HG02642 (cell line): ENCODE measurements around the gene HYPK.

Experiments used
- ATAC-seq: cut with Tn5 transposase; IDR thresholded peaks from one replicate; pipeline ENCODE4 v1.9.1; 2021; ENCODE audit warnings: mild to moderate bottlenecking; ENCODE audit not compliant: unreplicated experiment, poor library complexity

HYPK gene, protein sequence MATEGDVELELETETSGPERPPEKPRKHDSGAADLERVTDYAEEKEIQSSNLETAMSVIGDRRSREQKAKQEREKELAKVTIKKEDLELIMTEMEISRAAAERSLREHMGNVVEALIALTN

DNA sequence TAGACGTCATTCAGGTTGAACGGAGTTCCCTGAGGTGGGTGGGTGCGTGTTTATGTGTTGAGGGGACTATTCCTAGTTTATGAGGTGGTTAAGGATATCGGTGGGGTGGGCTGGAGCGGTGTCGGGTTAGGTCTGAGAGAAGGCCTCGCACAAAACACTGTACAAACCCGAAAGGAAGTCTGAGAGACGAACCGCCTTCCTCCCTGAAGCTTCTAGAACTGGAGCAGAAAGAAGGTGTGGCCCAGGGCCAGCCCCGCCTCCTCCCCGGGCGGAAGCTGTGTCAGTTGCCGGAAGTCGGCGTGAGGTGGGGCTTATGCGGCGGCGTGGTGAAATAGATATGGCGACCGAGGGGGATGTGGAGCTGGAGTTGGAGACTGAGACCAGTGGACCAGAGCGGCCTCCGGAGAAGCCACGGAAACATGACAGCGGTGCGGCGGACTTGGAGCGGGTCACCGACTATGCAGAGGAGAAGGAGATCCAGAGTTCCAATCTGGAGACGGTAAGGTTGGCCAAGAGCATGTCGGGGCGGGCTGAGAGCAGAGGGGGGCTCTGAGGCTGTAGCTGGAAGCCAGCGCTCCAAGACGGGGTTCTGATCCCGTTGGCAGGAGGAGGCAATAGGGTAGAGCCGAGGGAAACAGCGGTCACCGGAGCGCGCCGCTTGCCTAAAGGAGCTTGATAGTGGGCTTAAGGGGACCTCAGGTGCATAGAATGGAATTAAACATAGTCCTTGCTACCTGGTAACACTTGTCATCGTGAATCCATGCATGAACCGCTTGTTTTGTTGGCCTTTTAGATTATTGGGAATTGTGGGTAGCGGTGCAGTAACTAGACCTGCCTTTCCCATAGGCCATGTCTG, at the start of gene HYPK:
Gene HYPK (plus strand): TSS at position 314 of the 856 bp plus-strand sequence. CDS start 24 bp downstream, at position 338.
- ATAC-seq, result peak; percentile 88

DNA sequence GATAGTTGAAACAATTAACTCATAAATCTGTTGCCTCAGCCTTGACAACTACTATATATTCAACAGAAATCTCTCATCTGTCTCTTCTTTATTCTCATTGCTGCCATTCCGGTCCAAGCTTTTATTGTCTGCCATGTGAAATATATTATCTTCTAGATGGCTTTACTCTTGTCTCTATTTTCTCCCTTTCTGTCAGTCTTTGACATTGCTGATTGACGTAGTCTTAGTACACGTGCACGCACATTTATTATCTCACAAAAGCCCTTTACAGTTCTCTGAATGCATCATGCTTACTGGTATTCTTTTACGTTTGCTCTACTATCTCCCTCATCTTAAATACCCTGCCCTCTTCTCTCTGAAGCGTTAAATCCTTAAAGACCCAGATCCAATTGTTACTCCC, 48.5 kb upstream of the HYPK start:
- ATAC-seq, result no peak

DNA sequence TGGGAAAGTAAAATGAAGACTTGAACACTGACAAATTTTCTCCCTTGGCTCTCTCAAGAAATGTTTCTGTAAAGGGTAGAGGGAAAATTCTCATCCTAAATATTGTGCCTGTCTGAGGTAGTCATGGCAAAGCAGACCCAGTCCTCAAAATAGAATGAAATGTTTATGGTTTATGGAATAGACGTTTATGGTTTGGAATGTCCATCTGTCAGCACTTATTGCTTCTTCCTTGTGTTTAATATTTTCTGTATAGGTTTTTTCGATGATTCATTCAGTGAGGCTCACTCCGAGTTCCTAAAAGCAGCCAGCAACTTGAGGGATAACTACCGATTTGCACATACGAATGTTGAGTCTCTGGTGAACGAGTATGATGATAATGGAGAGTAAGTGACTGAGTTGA, 37.6 kb upstream of the HYPK start:
- no peak for ATAC-seq

DNA sequence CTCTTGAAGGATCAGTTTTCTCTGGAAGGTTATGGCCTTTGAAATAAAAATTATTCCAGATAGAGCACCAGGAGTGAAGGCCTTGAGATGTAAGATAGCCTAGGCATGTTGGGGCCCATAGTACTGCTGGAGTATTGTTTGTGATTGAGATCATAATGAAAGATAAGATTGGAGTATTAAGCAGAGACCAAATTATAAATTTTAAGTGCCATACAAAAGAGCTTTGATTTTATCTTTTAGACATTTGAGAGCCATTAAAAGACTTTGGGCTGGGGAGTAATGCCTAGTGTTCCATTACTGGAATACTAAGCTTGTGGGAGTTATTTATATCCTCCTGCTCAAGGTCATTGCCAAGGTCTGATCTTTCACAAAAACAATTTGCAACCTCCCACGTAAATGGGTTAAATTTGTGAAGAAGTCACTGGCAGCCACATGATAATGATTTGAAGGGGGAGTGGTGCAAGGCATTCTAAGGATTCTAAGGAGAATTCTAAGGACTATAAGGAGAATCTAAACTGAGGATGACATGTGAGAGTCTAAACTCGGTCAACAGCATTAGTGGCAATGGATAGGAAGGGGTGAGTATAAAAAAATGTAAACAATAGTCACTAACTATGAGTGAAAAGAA, 36.5 kb upstream of the HYPK start:
- no peak for ATAC-seq

DNA sequence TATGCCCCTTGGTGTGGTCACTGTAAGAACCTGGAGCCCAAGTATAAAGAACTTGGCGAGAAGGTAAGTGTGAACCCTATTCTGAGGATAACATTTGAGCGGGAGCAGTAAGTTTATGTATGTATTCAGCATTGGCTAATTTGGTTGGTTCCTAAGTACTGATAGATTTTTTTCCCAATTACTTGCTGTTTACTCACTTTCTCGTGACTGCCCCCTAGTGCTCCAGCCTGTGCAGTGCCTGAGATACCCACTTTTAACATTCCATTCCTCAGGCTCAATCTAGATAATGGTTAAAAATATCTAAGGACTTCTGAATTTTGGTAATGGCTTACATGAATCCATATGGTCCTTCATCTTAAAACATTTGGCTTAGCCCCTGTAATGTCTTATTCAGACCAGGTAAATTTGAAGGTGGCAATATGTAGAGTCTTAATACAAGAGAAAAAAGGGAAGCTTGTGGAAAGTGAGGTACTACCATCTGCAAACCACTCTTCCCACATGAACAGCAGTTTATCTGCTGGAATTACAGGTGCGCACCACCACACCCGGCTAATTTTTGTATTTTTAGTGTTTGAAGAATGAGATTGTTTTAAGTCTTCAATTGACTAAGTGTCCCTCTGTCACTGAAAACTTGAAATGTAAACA, 30.7 kb upstream of the HYPK start:
- ATAC-seq, result no peak

DNA sequence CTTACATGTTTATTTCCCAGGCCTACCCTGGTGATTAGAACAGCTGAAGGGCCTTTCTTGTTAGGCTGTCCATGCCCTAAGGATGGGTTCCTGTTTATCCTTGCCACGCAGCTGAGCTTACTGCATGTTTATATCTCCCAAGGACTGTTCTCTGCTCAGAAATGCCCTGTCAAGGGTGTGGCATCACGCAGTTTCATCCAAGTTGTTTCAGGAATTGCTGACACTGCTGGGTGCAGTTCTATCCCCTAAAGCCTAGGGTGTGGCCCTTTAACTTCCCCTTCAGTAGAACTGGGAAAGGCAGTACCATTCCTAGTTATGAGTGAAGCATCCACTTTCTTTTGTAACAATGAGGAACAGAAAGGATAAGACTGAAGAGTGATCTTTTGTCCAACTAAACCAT, 28.6 kb upstream of the HYPK start:
- ATAC-seq, result no peak

DNA sequence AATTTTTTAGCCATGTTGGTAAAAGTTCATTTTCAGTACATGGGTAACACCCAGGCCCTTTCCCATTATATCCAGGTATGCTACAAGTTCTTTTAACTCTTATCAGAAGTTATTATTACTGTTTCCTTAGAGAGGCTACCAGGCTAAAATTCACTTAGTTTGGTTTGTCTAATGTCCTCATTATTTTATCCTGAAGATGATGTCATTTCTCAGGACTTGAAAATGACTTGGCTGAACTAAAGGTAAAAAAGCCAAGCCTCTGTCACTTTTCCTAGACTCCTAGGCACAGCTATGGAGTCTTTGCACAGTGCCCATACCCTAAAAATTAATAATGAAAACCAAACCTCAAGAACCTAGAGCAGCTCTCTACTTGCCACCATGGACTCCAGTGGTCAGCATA, 27.8 kb upstream of the HYPK start:
- ATAC-seq, result no peak

DNA sequence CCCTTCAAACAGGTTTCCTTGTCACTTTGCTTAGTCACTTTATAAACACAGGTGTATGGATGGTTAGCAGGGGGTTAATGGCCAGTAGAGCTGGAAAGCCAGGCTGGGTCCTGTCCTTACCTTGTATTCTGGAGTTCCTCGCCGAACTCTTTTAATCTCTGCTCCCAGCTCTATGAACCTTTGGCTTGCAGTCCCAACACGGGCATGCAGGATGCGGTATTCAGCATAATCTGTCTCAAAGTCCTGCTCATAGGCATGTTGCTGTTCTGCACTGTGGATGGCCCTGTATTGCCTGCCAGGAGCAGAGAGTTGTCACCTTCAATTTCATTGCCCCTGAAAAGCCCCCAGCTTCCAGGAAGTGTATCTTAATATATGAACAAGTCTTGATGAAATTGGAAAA, 26.3 kb upstream of the HYPK start:
- ATAC-seq, result no peak

DNA sequence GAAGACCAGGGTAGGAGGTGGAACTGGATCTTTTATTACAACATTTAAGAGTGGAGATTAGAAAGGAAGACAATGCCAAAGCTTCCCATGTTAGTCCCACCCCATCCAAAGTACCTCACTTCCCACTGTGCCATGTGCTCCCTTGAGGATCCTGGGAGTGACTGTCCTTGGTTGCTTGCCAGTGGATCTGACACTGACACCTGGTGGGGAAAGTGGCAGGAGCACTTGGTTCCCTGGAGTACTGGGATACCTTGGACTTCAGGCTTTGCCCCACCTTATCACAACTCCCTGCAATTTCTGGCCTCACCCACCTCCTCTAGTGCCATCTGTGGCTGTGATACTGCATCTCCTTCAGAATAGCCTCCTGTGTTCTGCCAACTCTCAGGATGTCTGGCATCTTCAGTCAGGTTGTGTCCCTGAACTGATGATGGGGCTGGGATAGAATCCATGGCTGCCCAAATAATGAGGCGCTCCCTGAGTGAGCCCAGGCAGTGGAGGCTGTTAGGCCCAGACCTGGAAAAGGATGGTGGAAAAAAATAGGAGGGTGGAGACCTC, 24.9 kb upstream of the HYPK start:
- ATAC-seq, result no peak

DNA sequence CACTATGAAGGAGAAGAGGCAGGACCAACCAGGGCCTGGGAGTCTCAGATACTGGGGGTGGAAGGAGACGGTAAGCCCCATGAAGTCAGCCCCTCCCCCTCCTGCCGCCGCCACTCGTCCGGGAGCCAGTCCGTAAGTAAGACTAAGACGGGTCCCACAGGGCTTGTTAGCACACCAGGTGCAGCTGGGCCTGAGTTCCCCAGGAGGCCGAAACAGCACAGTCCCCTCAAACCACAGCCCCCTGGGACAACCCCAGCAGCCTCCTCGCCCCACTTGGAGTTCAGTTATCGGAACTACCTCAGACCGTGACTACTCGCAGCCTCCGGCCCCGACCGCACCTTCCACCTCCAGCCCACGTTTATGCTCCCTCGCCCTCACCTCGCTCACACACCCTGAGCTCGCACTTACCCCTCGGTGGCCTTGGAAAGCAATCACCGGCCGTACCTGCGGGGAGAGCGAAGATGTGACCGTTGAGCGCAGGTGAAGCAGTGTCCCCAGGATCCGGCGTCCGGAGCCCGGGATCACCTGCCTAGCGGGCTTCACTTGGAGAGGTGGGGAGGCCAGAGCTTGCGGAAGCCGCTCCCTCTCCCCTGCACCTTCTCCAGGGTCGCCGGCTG, 24.2 kb upstream of the HYPK start:
- peak; percentile 71 for ATAC-seq

DNA sequence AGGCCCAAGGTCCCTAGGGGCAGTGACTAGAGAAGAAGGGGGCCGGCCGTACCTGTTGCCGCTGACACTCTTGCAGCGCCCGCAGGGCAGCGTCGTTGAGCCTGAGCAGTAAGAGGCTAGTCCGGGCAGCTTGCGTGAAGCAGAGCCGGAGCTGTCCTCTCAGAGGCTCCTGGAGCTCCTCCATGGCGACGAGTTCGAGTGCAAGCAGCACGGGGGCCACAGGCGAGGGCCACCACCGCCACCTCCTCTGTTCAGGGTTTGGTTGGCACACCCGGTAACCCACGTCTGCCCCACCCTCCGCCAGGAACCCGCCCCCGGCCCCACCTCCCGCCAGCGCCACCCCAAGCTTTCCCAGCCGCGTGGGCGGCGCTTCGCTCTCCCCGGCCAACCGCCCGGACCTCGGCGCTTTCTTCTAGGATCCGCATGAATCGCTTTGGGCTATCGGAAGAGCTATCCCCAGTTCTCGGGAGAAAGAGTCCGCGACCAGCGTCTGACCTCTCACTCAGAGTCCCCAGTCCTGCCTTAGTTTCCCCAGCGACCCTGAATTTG, 23.6 kb upstream of the HYPK start, which contains the start of gene ELL3:
Gene ELL3 (minus strand): TSS at position 249 of the 549 bp plus-strand sequence. CDS start 65 bp downstream, at position 184.
- ATAC-seq, result peak; percentile 48

DNA sequence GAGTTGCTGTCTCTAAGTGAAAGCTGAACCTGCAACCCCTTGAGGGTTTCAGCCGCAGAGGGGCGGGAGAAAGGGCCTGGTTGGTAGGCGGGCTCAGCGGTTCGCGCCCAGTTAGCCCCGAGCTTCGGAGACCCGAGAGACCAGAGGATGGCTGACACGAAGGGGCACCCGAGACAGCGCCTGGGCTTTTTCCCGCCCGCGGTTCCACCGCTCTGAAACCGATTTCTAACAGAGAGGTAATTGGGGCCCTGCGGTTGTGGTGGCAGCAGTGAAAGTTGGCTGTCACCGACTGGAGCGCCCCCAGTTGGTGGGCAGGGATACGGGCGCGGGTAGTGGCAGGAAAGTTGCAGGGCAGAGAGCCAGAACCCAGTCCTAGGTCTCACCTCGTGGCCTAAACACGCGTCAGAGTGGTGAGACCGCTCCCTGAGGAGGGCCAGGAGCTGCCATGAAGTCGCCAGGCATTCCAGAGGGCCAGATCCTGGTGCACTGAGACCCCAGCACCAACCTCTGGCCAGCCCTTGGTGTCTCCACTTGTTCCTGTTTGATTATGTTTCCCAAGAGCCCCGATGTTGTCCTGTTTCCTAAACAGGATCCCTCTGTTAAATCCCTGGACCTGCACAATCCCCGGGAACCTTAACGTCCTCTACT, 23.0 kb upstream of the HYPK start:
- peak; percentile 58 for ATAC-seq

DNA sequence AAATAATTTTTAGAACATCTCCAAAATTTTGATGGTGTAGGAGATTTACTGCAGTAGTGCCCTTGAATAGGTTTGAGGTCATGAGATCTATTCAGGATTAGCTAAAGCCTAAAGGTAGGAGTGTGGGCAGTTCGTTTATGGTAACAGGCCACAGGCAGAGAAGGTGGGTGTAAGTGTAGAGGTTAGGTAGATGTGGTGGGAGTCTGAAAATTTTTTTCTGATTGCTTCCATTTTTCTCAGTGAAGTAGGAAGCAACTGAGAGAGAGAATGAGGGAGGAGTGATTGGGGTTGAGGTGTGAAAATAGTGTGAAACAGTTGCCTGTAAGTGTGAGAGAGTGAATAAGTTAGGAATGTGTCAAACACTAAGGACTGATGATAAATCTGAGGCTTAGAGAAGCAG, 21.4 kb upstream of the HYPK start:
- no peak for ATAC-seq

DNA sequence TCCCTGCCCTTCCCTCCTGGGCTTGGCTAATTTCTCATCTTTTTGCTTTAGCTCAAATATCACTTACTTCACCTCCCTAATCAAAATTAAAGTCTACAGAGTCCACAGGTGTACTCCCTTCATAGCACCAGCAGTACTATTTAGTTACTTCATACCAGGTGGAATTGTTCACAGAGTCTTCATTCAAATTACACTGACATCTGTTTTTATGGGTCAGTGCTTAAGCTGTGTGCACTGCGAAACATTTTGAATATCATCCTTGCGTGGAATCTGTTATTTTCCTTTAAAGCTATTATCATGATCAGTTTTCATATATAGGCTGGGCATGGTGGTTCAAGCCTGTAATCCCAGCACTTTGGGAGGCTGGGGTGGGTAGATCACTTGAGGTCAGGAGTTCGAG, 11.0 kb upstream of the HYPK start:
- no peak for ATAC-seq

DNA sequence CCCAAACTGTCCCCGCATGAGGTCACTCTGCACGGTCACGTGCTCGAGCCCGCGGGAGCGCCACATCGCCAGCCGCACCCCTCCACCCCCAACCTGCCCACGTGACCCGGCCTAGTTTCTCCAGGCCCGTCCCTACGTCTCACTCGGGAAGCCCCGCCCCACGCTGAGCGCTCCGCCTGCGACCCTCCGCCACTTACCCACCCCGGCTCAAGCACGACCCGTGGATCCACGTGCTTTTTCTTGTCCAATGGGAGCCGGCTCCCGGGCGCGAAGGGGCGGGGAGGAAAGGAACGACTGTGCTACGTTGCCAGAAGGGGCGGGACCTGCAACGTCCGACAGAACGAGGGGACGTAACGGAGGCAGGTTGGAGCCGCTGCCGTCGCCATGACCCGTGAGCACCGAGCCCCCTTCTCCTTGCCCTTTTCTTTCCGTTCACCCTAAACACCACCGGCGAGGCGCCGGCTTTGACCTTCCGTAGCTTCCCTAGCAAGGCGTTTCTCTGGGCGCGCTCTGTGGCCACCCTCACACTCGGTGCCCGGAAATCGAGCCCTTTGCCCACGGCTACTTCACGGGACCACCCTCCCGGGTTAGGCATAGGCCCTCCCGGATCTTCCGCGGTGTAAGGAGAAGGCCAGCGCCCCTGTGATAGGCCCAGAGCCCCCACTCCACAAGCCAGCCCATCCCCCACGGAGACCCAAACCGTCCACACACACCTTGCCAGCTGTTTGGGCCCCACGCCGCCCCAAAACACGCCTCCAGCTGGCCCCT, 8.2 kb upstream of the HYPK start, which contains the start of gene SERF2:
Gene SERF2 (plus strand): TSS at position 328 of the 768 bp plus-strand sequence. CDS start 57 bp downstream, at position 385.
- peak; percentile 91 for ATAC-seq

DNA sequence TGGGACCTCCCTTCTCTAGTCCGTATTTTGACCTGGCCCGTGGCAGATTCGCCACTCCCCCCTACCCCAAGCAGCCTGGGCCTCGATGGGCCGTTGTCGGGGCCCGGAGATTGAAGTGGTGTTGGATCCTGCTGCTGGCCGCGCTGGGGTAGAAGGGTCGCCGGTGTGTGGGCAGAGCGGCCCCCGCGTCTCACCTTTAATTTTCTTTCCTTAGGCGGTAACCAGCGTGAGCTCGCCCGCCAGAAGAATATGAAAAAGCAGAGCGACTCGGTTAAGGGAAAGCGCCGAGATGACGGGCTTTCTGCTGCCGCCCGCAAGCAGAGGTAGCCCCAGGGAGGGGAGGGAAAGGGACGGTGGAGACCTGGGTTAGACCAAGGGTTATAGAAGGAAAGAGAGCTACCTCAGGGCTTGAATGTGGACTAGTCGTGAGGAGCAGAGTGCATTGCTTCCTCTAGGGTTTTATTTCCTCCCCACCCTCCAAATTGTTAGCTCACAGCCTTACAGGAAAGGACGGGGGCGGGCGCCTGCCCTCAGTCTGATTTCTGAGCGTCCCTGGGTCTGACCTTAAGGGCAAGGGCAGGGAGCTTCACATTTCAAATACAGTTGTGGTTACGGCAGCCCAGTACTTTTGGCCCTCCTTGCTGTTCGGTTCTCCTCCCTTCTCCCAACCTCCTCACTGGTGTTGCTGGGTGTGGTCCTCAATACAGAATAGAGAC, 7.5 kb upstream of the HYPK start:
- no peak for ATAC-seq

DNA sequence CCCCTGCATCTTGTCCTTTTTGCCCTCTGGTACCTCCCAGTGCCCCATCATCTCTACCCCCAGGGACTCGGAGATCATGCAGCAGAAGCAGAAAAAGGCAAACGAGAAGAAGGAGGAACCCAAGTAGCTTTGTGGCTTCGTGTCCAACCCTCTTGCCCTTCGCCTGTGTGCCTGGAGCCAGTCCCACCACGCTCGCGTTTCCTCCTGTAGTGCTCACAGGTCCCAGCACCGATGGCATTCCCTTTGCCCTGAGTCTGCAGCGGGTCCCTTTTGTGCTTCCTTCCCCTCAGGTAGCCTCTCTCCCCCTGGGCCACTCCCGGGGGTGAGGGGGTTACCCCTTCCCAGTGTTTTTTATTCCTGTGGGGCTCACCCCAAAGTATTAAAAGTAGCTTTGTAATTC, 6.8 kb upstream of the HYPK start:
- ATAC-seq, result no peak
